GM12865 (cell line): ENCODE results near the gene KCNB1.

ENCODE experiments used
- DNase-seq: peaks from one replicate; pipeline ENCODE4 v3.0.0; 2010; ENCODE audit warnings: low read depth
- H3K4me3 ChIP-seq: 2 replicates; pipeline ENCODE4 v1.5.1; 2011; ENCODE audit warnings: mild to moderate bottlenecking, low read depth, low read length, control low read depth
- CTCF ChIP-seq: IDR thresholded peaks from 2 replicates; pipeline ENCODE4 v1.5.1; 2011; ENCODE audit warnings: low read length, control low read depth, low read depth, inconsistent platforms; ENCODE audit not compliant: insufficient read depth; ENCODE audit errors: missing control alignments

KCNB1 gene

DNA sequence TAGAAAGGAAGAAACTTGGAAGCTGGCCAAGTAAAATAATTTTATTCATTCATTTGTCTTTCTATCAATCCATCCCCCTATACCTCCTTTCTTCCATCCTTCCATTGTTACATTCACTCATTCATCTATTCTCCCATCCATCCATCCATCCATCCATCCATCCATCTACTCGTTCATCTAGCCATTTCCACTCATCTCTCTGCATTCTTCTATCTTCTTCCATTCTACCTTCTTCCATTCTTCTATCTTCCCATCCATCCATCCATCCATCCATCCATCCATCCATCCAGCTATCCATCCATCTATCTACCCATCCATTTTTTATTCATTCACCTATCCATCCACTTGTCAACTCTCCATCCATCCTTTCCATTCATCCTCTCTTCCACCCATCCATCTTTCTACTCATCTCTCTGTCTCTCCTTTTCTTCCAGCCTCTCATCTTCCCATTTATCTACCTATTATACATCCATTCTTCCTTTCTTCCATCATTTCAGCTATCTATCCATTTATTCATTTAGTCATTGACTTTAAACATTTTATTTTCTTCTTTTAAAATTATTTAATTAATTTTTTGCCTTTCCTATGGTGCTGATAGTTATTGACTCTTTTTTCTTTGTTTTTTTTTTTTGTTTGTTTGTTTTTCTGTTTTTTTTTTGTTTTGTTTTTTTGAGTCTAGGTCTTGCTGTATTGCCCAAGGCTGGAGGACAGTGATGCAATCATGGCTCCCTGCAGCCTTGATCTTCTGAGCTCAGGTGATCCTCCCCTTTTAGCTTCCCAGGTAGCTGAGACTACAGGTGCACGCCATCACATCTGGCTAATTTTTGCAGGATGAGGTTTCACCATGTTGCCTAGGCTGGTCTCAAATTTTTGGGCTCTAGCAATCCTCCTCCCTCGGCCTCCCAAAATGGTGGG is 151.5 kb downstream of the KCNB1 start:
- no peak for TF ChIP-seq CTCF
- DNase-seq: no peak
- no peak overlapping the region for H3K4me3 ChIP-seq

DNA sequence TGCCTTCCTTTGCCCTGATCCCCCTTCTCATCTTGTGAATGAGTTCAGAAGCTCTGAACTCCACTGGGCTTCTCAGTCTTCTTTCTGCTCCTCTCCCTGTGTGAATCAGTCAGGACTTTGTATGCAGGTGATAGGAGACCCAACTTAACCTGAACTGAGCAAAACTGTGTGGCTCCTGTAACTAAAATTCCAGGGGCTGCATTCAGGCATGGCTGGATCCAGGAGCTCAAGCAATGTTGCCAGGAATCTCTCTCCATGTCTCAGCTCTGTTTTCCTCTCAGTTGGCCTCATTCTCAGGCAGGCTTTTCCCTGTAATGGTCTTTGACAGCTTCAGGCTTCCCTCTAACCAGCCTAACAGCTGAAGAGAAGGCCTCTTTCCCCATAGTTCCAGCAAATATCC is 153.7 kb downstream of the KCNB1 start:
- no peak for DNase-seq
- TF ChIP-seq CTCF: no peak
- no peak overlapping the region for H3K4me3 ChIP-seq

DNA sequence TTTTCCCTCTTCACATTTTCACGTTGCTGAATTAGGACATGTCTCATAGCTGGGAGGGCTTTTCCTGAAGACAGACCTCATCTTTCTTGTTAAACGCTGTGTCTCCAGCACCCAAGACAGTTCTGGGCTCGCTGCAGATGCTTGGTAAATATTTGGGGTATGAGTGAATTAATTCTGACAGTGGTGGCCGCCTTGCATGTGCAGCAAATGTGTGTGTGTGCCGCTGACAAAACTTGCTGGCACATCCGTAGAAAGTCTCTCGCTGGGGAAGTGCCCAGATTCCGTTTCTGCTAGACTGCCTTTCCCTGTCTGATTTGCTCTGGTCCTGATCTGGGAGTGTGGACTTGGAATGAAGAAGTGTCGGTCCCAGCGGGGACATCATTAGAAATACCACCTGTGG is 156.4 kb downstream of the KCNB1 start:
- TF ChIP-seq CTCF: no peak
- no peak for DNase-seq
- H3K4me3 ChIP-seq: no peak overlapping the region

- no peak for DNase-seq
Measured at GRCh38 chr20:49324306-49324705, 158.2 kb downstream of the KCNB1 start.

GRCh38 chr20:49323622-49324238 is 158.7 kb downstream of the KCNB1 start:
- TF ChIP-seq CTCF: peak; percentile 39
- DNase-seq: peak; percentile 31
- H3K4me3 ChIP-seq: no peak overlapping the region

More at GRCh38 chr20:49324306-49324705, 158.2 kb downstream of the KCNB1 start:
- no peak overlapping the region for H3K4me3 ChIP-seq
- no peak for TF ChIP-seq CTCF

GRCh38 chr20:49320460-49320859 is 162.0 kb downstream of the KCNB1 start:
- no peak for DNase-seq
- TF ChIP-seq CTCF: no peak
- no peak overlapping the region for H3K4me3 ChIP-seq
